ENCODE results near the gene TMEM106C. TPM values are rescaled to one million over a fixed set of nuclear protein-coding genes. Genes with fewer than 3 reads are reported as not detected.

The TMEM106C gene
- total and polyA plus RNA-seq, 2 of the 13 experiments (the other 11 are each of a cell fraction or from before 2014, with no cell fraction given), result 132 to 192 TPM

- TF ChIP-seq MYPOP (CRISPR knock-in tag; IDR thresholded peaks at IDR 0.05), result peak; percentile 80
- TF ChIP-seq ZNF777 (CRISPR knock-in tag; IDR thresholded peaks at IDR 0.05), result 0 out of 2 replicates have a peak, but pooled peaks have one; percentile 25
- TF ChIP-seq TMF1 (CRISPR knock-in tag; IDR thresholded peaks at IDR 0.05; ENCODE audit: low read depth), result no peak
- no peak for TF ChIP-seq ZNF703 (CRISPR knock-in tag; IDR thresholded peaks at IDR 0.05; ENCODE audit: borderline replicate concordance)
- no peak for TF ChIP-seq ZNF33A (CRISPR knock-in tag; IDR thresholded peaks at IDR 0.05; ENCODE audit: borderline replicate concordance)
- TF ChIP-seq U2AF2 (IDR thresholded peaks at IDR 0.05; ENCODE audit: low read depth, low read length), result no peak
- TF ChIP-seq RNF2 (conservative IDR thresholded peaks at IDR 0.05; ENCODE audit: low read depth), result peak; percentile 57; the same call in 1 of the 2 replicates
- no peak for TF ChIP-seq ZNF510 (CRISPR knock-in tag; IDR thresholded peaks at IDR 0.05; ENCODE audit: low read depth)
- TF ChIP-seq UBTF (CRISPR knock-in tag; IDR thresholded peaks at IDR 0.05), result peak; percentile 62; the same call in 1 of the 2 replicates
- TF ChIP-seq ZNF572 (CRISPR knock-in tag; IDR thresholded peaks at IDR 0.05), result no peak
- peak; percentile 92 for TF ChIP-seq ZNF800 (CRISPR knock-in tag; IDR thresholded peaks at IDR 0.05)
- no peak for TF ChIP-seq E2F2 (CRISPR knock-in tag; IDR thresholded peaks at IDR 0.05; ENCODE audit: borderline replicate concordance)
- TF ChIP-seq HNRNPLL (IDR thresholded peaks at IDR 0.05; ENCODE audit: low read depth, low read length, poor library complexity, severe bottlenecking), result peak; percentile 92
- TF ChIP-seq ARHGAP35 (CRISPR knock-in tag; IDR thresholded peaks at IDR 0.05; ENCODE audit: borderline replicate concordance), result no peak
- no peak for TF ChIP-seq MAZ (IDR thresholded peaks at IDR 0.05; ENCODE audit: borderline replicate concordance, low read depth, low read length)
- peak; percentile 46; the same call in 1 of the 2 replicates for TF ChIP-seq MAZ (CRISPR knock-in tag; IDR thresholded peaks at IDR 0.05; ENCODE audit: low read depth)
- peak; percentile 85 for TF ChIP-seq BCL6 (CRISPR knock-in tag; IDR thresholded peaks at IDR 0.05)
- no peak for TF ChIP-seq HNRNPH1 (optimal IDR thresholded peaks at IDR 0.05; ENCODE audit: low read depth, low read length)
- TF ChIP-seq EZH2 (conservative IDR thresholded peaks at IDR 0.05; ENCODE audit: low read depth, low read length), result 0 out of 2 replicates have a peak, but pooled peaks have one; percentile 22
These were observed 39.4 kb downstream of the TMEM106C start (continued) for GRCh38 chr12:48002773-48003218.

Measured in HepG2 (cell line).